ENCODE measurements around the gene SPTBN5.

SPTBN5 gene

GRCh38 chr15:41799488-41799805 lies 94.4 kb downstream of the SPTBN5 start:
- no peak for FAIRE-seq

- no peak for FAIRE-seq
Observed at GRCh38 chr15:41798607-41799487, 95.0 kb downstream of the SPTBN5 start.
